OCI-LY1 (cell line): ENCODE data around the gene HAPSTR1.

Source experiments
- CTCF ChIP-seq: fragments of 200-600 bp; sonication (generic), shearing (Covaris generic); IDR thresholded peaks from 2 replicates; pipeline ENCODE4 v1.5.1; 2017; ENCODE audit warnings: mild to moderate bottlenecking, antibody characterized with exemption, low read length, moderate library complexity, mixed read lengths
- EZH2 ChIP-seq: fragments of 200-600 bp; sonication (generic), shearing (Covaris generic); IDR thresholded peaks from 2 replicates; pipeline ENCODE4 v1.8.0; 2017; ENCODE audit warnings: borderline replicate concordance, mixed run types, mild to moderate bottlenecking, antibody characterized with exemption, low read length, moderate library complexity, mixed read lengths

GRCh38 chr16:9107025-9107970 lies 15.9 kb downstream of the HAPSTR1 start:
- no peak for TF ChIP-seq CTCF
- no peak for TF ChIP-seq EZH2
